Heart left ventricle (tissue), 16 donors: ENCODE results near the gene LRRC2. TPM values are rescaled to one million over a fixed set of nuclear protein-coding genes. Genes with fewer than 3 reads are reported as not detected.
"Not testable (repeated sequence)": the region's sequence is repeated elsewhere in the genome, so short reads cannot be mapped to it uniquely, and the experiment has no call there.

Experiments
- ATAC-seq, 4 donors: fragments of 200-7000 bp; cut with Tn5 transposase; one replicate each; pipeline ENCODE4 v1.9.1; 2020 to 2022; ENCODE audit warnings: moderate library complexity in 4 of 4, mild to moderate bottlenecking in 3 of 4, moderate number of reproducible peaks in 1 of 4
- DNase-seq, 5 donors: peaks; one replicate each; pipeline ENCODE4 v3.0.0-alpha.2; 2020
- H3K27ac ChIP-seq, 12 donors: fragments of 200-600 bp; sonication (generic) in 4 of 12; one replicate each; pipeline versions ENCODE4 v1.5.0 to v1.8.0; 2016 to 2022; ENCODE audit warnings: mild to moderate bottlenecking in 2 of 12
- H3K27me3 ChIP-seq, 9 donors: fragments of 200-600 bp; sonication (generic) in 2 of 9; one replicate each; pipeline versions ENCODE4 v1.5.1 to v1.8.0; 2016 to 2022; ENCODE audit warnings: mild to moderate bottlenecking in 3 of 9
- H3K36me3 ChIP-seq, 9 donors: fragments of 200-600 bp; sonication (generic) in 2 of 9; one replicate each; pipeline versions ENCODE4 v1.5.0 to v1.8.0; 2018 to 2022; ENCODE audit warnings: mild to moderate bottlenecking in 2 of 9
- H3K4me1 ChIP-seq, 12 donors: fragments of 200-600 bp; sonication (generic) in 4 of 12; one replicate each; pipeline versions ENCODE4 v1.5.0 to v1.8.0; 2016 to 2022; ENCODE audit warnings: mild to moderate bottlenecking in 3 of 12
- H3K4me3 ChIP-seq, 12 donors: fragments of 200-600 bp; sonication (generic) in 4 of 12; one replicate each; pipeline versions ENCODE4 v1.5.0 to v1.8.0; 2017 to 2022; ENCODE audit warnings: mild to moderate bottlenecking in 9 of 12, moderate library complexity in 4 of 12
- H3K9me3 ChIP-seq, 12 donors: fragments of 200-600 bp; sonication (generic) in 4 of 12; one replicate each; pipeline versions ENCODE4 v1.5.0 to v1.8.0; 2016 to 2022; ENCODE audit warnings: mild to moderate bottlenecking in 1 of 12
- CTCF ChIP-seq, 12 donors: fragments of 200-600 bp; sonication (generic) in 4 of 12; IDR thresholded peaks; one replicate each; pipeline versions ENCODE4 v1.5.0 to v1.8.0; 2018 to 2022; ENCODE audit warnings: antibody characterized with exemption in 12 of 12, mild to moderate bottlenecking in 5 of 12
- POLR2A ChIP-seq, 2 donors: fragments of 450-650 bp; IDR thresholded peaks; one replicate each; pipeline ENCODE4 v1.6.1; 2017; ENCODE audit warnings: antibody characterized with exemption in 2 of 2, mild to moderate bottlenecking in 2 of 2, moderate library complexity in 2 of 2
- WGBS, 4 donors: extraction: QIAGEN DNeasy Blood & Tissue Kit in 2 of 4; methylation state at CpG; one replicate each; pipeline versions ENCODE4 v1.1.5 to v1.1.7; 2013 to 2018; 5-methylcytosine and 5-hydroxymethylcytosine counted together
- intact Hi-C, 10 donors: fragments of 100-400 bp; cut with DNase I; formaldehyde crosslinking; loops; one replicate each; pipeline versions ENCODE4 v1.11.1 to v1.14.2; 2022
- polyA plus RNA-seq, 2 donors: library from polyadenylated mRNA; stranded (reverse); fragments of 200-250 nt; gene quantifications; one replicate each; pipeline ENCODE4 v1.2.3, GENCODE V29; 2013
- total RNA-seq, 9 donors: library from RNA; depleted of rRNA in 2 of 9; stranded (reverse); fragments of >200 nt in 2 of 9; fragmentation: NEBNext Ultra II Directional in 3 of 9; extraction: Animal tissue kit (Norgen Biotek cat#: 25700) in 3 of 9; gene quantifications; one replicate each; pipeline versions ENCODE4 v1.1.0 to v1.2.4, GENCODE V29; 2016 to 2023
- donor health status: ischemic (EF 13 %, LVEDD 7.1; RV severe dilation, severe dysfunction).
- donor health status: healthy with polysubstance abuse.
- donor health status: DM: no; HTN: yes; CAD: no.
- donor health status: DM: no; HTN: no; CAD: no.
- donor health status: ischemic (EF 25% LVEDD 6.9; RV normal size, moderate dysfunction).
- donor health status: ischemic (EF 25% LVEDD 5.7; RV mildly dilated, moderate dysfunction).
- donor health status: healthy.
- donor health status: DM: yes; HTN: yes; CAD: no.
- donor health status: ischemic (EF 35%, LVEDD 5.7; RV mildly dilated, moderate dysfunction).
- donor health status: nonischemic (EF 11% LVEDD 7.7; RV severe dilation, severe dysfunction).
- donor health status: DM: yes; HTN: yes; CAD: no.
- donor health status: PGD.
- donor health status: ischemic (EF 29% LVEDD 5.4; RV normal size, mild dysfunction).
- donor health status: nonischemic (EF 23%, LVEDD 6.1; RV moderate dilation, normal function).

The LRRC2 gene
- total and polyA plus RNA-seq, 11 donors = 20.7 to 147 (median 83.7) TPM

DNA sequence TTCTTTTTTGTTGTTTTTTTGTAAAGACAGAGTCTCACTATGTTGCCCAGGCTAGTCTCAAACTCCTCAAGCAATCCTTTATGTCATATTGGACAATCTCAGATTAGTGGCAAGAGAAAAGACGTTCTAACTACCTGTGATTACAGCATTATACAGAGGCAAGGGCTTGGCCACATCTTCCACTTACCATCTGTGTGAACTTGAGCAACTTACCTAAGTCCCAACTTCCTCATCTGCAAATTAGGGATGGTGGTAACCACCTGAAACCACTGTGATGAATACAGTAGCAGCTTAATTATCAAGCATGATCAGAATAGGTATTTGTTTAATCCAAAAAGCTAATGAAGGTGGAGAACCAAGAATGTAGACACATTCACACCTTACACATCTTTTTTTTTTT, 16.1 kb downstream of the LRRC2 start:
- DNase-seq (no peak), ATAC-seq (no peak)
- no peak overlapping the region for H3K4me3 ChIP-seq
- no peak overlapping the region for H3K27ac ChIP-seq
- H3K9me3 ChIP-seq = no peaks in the 10 kb centered on the region
- intact Hi-C loops = loop anchor here in 1 of 10 donors (5.0 kb wide), 1 partner anchor 53 kb away; the partner anchor contains the start of gene RTP3
- H3K4me1 ChIP-seq = peaks cover 0 to 8% (median 0%) of the 10 kb centered on the region in 12 donors
- peaks cover 0 to 34% (median 0%) of the 10 kb centered on the region in 9 donors for H3K36me3 ChIP-seq
- no peaks in the 10 kb centered on the region for H3K27me3 ChIP-seq
- TF ChIP-seq POLR2A (IDR thresholded peaks at IDR 0.05) (no peak), CTCF (IDR thresholded peaks at IDR 0.05) (no peak)
- WGBS, 4 donors = 35 to 82% (median 71%) methylated on average over 1 of the region's 1 CpG

- WGBS, 4 donors = 48 to 56% (median 51%) methylated on average over 4 of the region's 4 CpGs
Measured at GRCh38 chr3:46549408-46549904, 16.6 kb downstream of the LRRC2 start.

GRCh38 chr3:46548611-46549010, 17.5 kb downstream of the LRRC2 start:
- H3K9me3 ChIP-seq, H3K27me3 ChIP-seq, H3K4me3 ChIP-seq, H3K27ac ChIP-seq, ATAC-seq, H3K4me1 ChIP-seq, DNase-seq, intact Hi-C loops: not testable (repeated sequence)
- peaks cover 0 to 46% (median 0%) of the 10 kb centered on the region in 9 donors for H3K36me3 ChIP-seq
- WGBS, 4 donors = 81 to 98% (median 93%) methylated on average over 3 of the region's 3 CpGs

More at GRCh38 chr3:46549408-46549904, 16.6 kb downstream of the LRRC2 start:
- peaks cover 0 to 8% (median 0%) of the 10 kb centered on the region in 12 donors for H3K4me1 ChIP-seq
- DNase-seq = no peak
- H3K27me3 ChIP-seq = no peaks in the 10 kb centered on the region
- intact Hi-C loops = no loop called here
- no peak overlapping the region for H3K27ac ChIP-seq
- no peak for ATAC-seq
- peaks cover 0 to 37% (median 0%) of the 10 kb centered on the region in 9 donors for H3K36me3 ChIP-seq
- no peaks in the 10 kb centered on the region for H3K9me3 ChIP-seq
- TF ChIP-seq POLR2A (IDR thresholded peaks at IDR 0.05) = no peak
- TF ChIP-seq CTCF (IDR thresholded peaks at IDR 0.05) = no peak
- H3K4me3 ChIP-seq = no peak overlapping the region

- H3K9me3 ChIP-seq = no peaks in the 10 kb centered on the region
- TF ChIP-seq CTCF (IDR thresholded peaks at IDR 0.05) (no peak), POLR2A (IDR thresholded peaks at IDR 0.05) (no peak)
- no peak for DNase-seq
- no peaks in the 10 kb centered on the region for H3K27me3 ChIP-seq
- 65 to 89% (median 82%) methylated on average over 1 of the region's 1 CpG for WGBS, 4 donors
- H3K27ac ChIP-seq = no peak overlapping the region
- intact Hi-C loops = no loop called here
- no peak for ATAC-seq
- peaks cover 0 to 6% (median 0%) of the 10 kb centered on the region in 12 donors for H3K4me1 ChIP-seq
- peaks cover 0 to 49% (median 0%) of the 10 kb centered on the region in 9 donors for H3K36me3 ChIP-seq
- H3K4me3 ChIP-seq = no peak overlapping the region
Measured at GRCh38 chr3:46546896-46547440, 19.1 kb downstream of the LRRC2 start.
